Spleen (tissue), 11 donors: ENCODE results near the gene HYDIN. TPM values are rescaled to one million over a fixed set of nuclear protein-coding genes. Genes with fewer than 3 reads are reported as not detected.

Experiments used
- DNase-seq: peaks from one replicate; pipeline ENCODE4 v3.0.0-alpha.2; 2020
- H3K27ac ChIP-seq, 8 donors: fragments of 200-600 bp; sonication (generic) in 7 of 8; 1 replicate in 4 of 8; 2 replicates in 4 of 8; pipeline versions ENCODE4 v1.5.0 to v1.8.0; 2016 to 2021; ENCODE audit warnings: inconsistent platforms in 4 of 8, mild to moderate bottlenecking in 4 of 8, moderate library complexity in 1 of 8
- H3K27me3 ChIP-seq, 7 donors: fragments of 200-600 bp; sonication (generic) in 6 of 7; replicated peaks in 1 of 7; 1 replicate in 4 of 7; 2 replicates in 3 of 7; pipeline versions ENCODE4 v1.5.0 to v1.8.0; 2016 to 2021; ENCODE audit warnings: inconsistent platforms in 3 of 7, mild to moderate bottlenecking in 1 of 7
- H3K36me3 ChIP-seq, 6 donors: fragments of 200-600 bp; sonication (generic) in 5 of 6; 1 replicate in 4 of 6; 2 replicates in 2 of 6; pipeline versions ENCODE4 v1.5.0 to v1.8.0; 2016 to 2021; ENCODE audit warnings: inconsistent platforms in 2 of 6
- H3K4me1 ChIP-seq, 6 donors: fragments of 200-600 bp; sonication (generic) in 5 of 6; 1 replicate in 3 of 6; 2 replicates in 3 of 6; pipeline versions ENCODE4 v1.5.0 to v1.8.0; 2016 to 2021; ENCODE audit warnings: inconsistent platforms in 3 of 6
- H3K4me3 ChIP-seq, 8 donors: fragments of 200-600 bp; sonication (generic) in 7 of 8; 1 replicate in 4 of 8; 2 replicates in 4 of 8; pipeline versions ENCODE4 v1.5.0 to v1.8.0; 2016 to 2021; ENCODE audit warnings: inconsistent platforms in 4 of 8, mild to moderate bottlenecking in 4 of 8, moderate library complexity in 2 of 8
- H3K9me3 ChIP-seq, 8 donors: fragments of 200-600 bp; sonication (generic) in 7 of 8; 1 replicate in 4 of 8; 2 replicates in 4 of 8; pipeline versions ENCODE4 v1.5.0 to v1.8.0; 2016 to 2021; ENCODE audit warnings: inconsistent platforms in 4 of 8
- POLR2A ChIP-seq, 3 donors: fragments of 450-650 bp; IDR thresholded peaks; one replicate each; pipeline ENCODE4 v1.5.1; 2017; ENCODE audit warnings: antibody characterized with exemption in 3 of 3, mild to moderate bottlenecking in 1 of 3
- POLR2AphosphoS5 ChIP-seq, 3 donors: sonication (generic); formaldehyde crosslinking; IDR thresholded peaks; one replicate each; pipeline ENCODE4 v1.5.1; 2017; ENCODE audit warnings: antibody characterized with exemption in 3 of 3
- WGBS, 5 donors: extraction: QIAGEN DNeasy Blood & Tissue Kit in 3 of 5; methylation state at CpG; one replicate each; pipeline versions ENCODE4 v1.1.5 to v1.1.7; 2013 to 2018; 5-methylcytosine and 5-hydroxymethylcytosine counted together
- intact Hi-C: fragments of 100-400 bp; cut with DNase I; formaldehyde crosslinking; loops from one replicate; pipeline ENCODE4 v1.15.0; 2023; ENCODE audit warnings: low total_unique reads
- polyA plus RNA-seq, 3 donors: library from polyadenylated mRNA; stranded (reverse); fragments of 200-250 nt; gene quantifications; one replicate each; pipeline ENCODE4 v1.2.1, GENCODE V29; 2013
- total RNA-seq, 7 donors: library from RNA; depleted of rRNA in 3 of 7; stranded (reverse); fragments of >200 nt in 3 of 7; fragmentation: NEBNext Ultra II Directional in 4 of 7; extraction: Animal tissue kit (Norgen Biotek cat#: 25700) in 4 of 7; gene quantifications; one replicate each; pipeline versions ENCODE4 v1.1.0 to v1.2.1, GENCODE V29; 2016 to 2021
- TF ChIP-seq, protein P1 (sequence below), 11 experiments: fragments of 200-600 bp in 7 of 11; fragments of 450-650 bp in 4 of 11; sonication (generic) in 4 of 11; IDR thresholded peaks in 8 of 11; conservative IDR thresholded peaks in 3 of 11; 1 replicate in 7 of 11; 2 replicates in 4 of 11; pipeline versions ENCODE4 v1.4.0 to v1.8.0; 2016 to 2021; ENCODE audit warnings: antibody characterized with exemption in 11 of 11, inconsistent platforms in 4 of 11, mild to moderate bottlenecking in 1 of 11
- donor health status: healthy with polysubstance abuse.
- donor health status: DM: no; HTN: no; CAD: no; lungs with moderate emphysema.
- donor health status: DM: no; HTN: no; CAD: no.
- donor health status: Bipolar disorder and iron deficiency.
- donor health status: healthy.
- donor health status: DM: no; HTN: no; CAD: no.
- donor health status: DM: yes; HTN: yes; CAD: no.

The HYDIN gene
- total and polyA plus RNA-seq, 10 donors, result 0.05 to 2.2 (median 0.42) TPM

DNA sequence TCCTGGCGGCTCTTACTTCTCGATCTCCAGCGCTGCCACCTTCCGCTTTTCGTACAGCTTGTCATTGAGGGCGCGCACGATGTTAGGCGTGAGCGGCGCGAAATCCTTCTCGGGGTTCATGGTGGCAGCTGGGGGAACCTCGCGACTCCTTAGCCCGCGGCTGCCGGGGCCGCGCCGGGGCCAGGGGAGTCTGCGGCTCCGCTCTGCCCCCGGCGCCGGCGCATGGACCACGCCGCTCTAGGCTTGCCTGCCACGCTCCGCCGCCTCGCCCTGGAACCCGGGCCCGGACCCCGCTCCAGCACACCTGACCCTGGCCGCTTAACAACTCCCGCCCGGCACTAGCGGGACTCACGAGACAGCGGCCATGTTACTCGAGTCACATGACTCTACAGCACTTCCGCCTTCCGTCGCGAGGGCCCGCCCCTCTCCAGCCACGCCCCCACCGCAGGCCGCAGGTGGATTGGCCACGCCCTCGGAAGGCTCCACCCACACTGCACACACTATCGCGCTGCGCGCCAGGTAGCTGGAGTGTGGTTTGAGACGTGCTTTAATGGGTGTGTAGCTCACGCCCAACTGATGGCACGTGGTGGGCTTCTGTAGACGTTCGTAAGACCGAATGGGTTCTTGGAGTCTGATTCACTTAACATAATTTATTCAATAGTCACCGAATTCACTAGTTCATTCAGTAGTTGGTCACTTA is 429.6 kb downstream of the HYDIN start, which contains the start of gene VAC14:
Gene VAC14 (minus strand): TSS at position 378 of the 700 bp plus-strand sequence. CDS start 258 bp downstream, at position 120.
- Histone ChIP-seq H3K4me1 (peaks cover 7 to 52% (median 33%) of the 10 kb centered on the region in 6 donors), H3K27ac (peak within 1 kb of the TSS; percentile 28 to 88 (median 75)), H3K36me3 (peaks cover 0 to 26% (median 6%) of the 10 kb centered on the region in 6 donors), H3K4me3 (peak within 1 kb of the TSS; percentile 77 to 92 (median 88)), H3K27me3 (no peaks in the 10 kb centered on the region), H3K9me3 (peaks cover 0 to 10% (median 7%) of the 10 kb centered on the region in 8 donors)
- intact Hi-C loops, result no loop called here
- WGBS, 5 donors, result 0 to 2% (median 1%) methylated on average over 12 to 64 of the region's 64 CpGs
- TF ChIP-seq, protein P1, sequence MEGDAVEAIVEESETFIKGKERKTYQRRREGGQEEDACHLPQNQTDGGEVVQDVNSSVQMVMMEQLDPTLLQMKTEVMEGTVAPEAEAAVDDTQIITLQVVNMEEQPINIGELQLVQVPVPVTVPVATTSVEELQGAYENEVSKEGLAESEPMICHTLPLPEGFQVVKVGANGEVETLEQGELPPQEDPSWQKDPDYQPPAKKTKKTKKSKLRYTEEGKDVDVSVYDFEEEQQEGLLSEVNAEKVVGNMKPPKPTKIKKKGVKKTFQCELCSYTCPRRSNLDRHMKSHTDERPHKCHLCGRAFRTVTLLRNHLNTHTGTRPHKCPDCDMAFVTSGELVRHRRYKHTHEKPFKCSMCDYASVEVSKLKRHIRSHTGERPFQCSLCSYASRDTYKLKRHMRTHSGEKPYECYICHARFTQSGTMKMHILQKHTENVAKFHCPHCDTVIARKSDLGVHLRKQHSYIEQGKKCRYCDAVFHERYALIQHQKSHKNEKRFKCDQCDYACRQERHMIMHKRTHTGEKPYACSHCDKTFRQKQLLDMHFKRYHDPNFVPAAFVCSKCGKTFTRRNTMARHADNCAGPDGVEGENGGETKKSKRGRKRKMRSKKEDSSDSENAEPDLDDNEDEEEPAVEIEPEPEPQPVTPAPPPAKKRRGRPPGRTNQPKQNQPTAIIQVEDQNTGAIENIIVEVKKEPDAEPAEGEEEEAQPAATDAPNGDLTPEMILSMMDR (IDR thresholded peaks at IDR 0.05 in 8 of 11, conservative IDR thresholded peaks at IDR 0.05 in 3 of 11), result no peak
- peak; percentile 90 to 93 (median 93) for TF ChIP-seq POLR2AphosphoS5 (IDR thresholded peaks at IDR 0.05)
- no peak for TF ChIP-seq POLR2A (IDR thresholded peaks at IDR 0.05)
- DNase-seq, result peak; percentile 97

DNA sequence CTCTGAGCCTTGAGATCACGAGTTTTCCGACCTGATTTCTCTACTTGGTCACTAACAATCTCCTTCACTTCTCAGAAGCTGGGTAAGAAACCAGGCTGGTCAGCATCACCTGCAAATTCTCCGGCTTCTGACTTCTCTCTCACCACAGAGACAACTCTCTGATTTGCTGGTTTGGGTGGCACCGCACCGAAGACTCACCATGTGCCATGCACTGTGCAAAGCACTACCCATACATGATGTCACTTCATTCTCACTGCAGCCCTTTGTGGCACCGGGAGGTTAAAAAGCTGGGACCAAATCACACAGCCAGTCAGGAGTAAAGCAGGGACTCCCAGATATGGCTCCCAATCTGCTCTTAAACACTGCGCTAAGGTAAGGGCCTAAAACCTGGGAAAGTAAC is 430.2 kb downstream of the HYDIN start:
- peaks cover 7 to 58% (median 33%) of the 10 kb centered on the region in 6 donors for H3K4me1 ChIP-seq
- no peak for DNase-seq
- TF ChIP-seq POLR2A (IDR thresholded peaks at IDR 0.05) (no peak), POLR2AphosphoS5 (IDR thresholded peaks at IDR 0.05) (no peak)
- TF ChIP-seq, protein P1 (IDR thresholded peaks at IDR 0.05 in 8 of 11, conservative IDR thresholded peaks at IDR 0.05 in 3 of 11), result no peak
- 14 to 16% (median 16%) methylated on average over 7 of the region's 7 CpGs for WGBS, 5 donors
- peaks cover 0 to 10% (median 7%) of the 10 kb centered on the region in 8 donors for H3K9me3 ChIP-seq
- H3K27me3 ChIP-seq, result no peaks in the 10 kb centered on the region
- intact Hi-C loops, result no loop called here
- H3K36me3 ChIP-seq, result peaks cover 0 to 26% (median 6%) of the 10 kb centered on the region in 6 donors
- H3K27ac ChIP-seq, result peak overlapping the region in 7 of 8 donors; percentile 61 to 88 (median 79)
- H3K4me3 ChIP-seq, result peak overlapping the region; percentile 77 to 92 (median 88)

DNA sequence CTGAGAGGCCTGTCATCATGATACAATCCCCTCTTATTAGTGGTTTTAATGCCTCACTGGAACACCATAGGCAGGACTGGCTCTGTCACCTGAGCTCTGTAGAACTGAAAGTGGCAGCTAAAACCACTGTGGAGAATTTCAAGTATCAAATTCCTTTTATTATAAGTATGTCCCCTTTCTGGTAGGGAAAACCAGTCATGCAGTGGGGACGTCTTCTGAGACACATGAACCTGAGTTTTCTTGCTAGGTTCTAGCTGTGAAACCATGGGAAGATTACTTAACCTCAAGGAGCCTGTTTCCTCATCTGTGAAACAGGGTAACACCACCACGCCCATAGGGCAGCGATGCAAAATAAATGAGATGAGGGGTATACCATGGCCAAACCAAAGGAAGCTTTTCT is 434.2 kb downstream of the HYDIN start:
- H3K4me1 ChIP-seq, result peaks cover 7 to 85% (median 45%) of the 10 kb centered on the region in 6 donors
- no peak for DNase-seq
- no peak overlapping the region for H3K27ac ChIP-seq
- WGBS, 5 donors, result 49 to 95% (median 64%) methylated on average over 2 to 3 of the region's 3 CpGs
- no peak for TF ChIP-seq POLR2A (IDR thresholded peaks at IDR 0.05)
- TF ChIP-seq, protein P1 (IDR thresholded peaks at IDR 0.05 in 8 of 11, conservative IDR thresholded peaks at IDR 0.05 in 3 of 11), result no peak
- TF ChIP-seq POLR2AphosphoS5 (IDR thresholded peaks at IDR 0.05), result no peak
- intact Hi-C loops, result no loop called here
- H3K27me3 ChIP-seq, result no peaks in the 10 kb centered on the region
- H3K9me3 ChIP-seq, result no peaks in the 10 kb centered on the region
- H3K36me3 ChIP-seq, result peaks cover 0 to 30% (median 6%) of the 10 kb centered on the region in 6 donors
- no peak overlapping the region for H3K4me3 ChIP-seq

DNA sequence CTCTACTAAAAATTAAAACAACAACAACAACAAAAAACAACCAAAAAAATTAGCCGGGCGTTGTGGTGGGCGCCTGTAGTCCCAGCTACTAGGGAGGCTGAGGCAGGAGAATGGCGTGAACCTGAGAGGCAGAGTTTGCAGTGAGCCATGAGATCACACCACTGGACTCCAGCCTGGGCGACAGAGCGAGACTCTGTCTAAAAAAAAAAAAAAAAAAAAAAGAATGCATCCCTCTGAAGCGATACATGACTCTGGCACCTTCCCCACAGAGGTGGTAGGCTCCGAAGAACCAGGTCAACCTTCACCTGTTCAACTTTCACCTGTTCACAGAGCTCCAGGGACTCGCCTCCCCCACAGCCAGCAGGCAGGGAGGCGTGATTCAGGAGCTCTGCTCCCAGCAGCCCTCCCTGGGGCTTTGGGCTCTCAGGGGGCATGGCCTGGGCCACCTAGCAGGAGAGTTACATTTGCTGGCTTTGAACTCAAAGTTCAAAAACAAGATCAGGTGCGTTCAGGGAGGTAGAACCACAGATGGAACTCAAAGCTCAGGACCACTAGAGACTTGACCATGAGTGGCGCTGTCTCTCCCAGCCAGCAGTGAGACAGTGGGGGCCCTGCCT is 435.1 kb downstream of the HYDIN start:
- H3K27me3 ChIP-seq, result no peaks in the 10 kb centered on the region
- H3K9me3 ChIP-seq, result no peaks in the 10 kb centered on the region
- DNase-seq, result no peak
- H3K36me3 ChIP-seq, result peaks cover 0 to 32% (median 6%) of the 10 kb centered on the region in 6 donors
- no peak overlapping the region for H3K4me3 ChIP-seq
- TF ChIP-seq POLR2A (IDR thresholded peaks at IDR 0.05) (no peak), POLR2AphosphoS5 (IDR thresholded peaks at IDR 0.05) (no peak)
- TF ChIP-seq, protein P1 (IDR thresholded peaks at IDR 0.05 in 8 of 11, conservative IDR thresholded peaks at IDR 0.05 in 3 of 11), result no peak
- peaks cover 6 to 87% (median 46%) of the 10 kb centered on the region in 6 donors for H3K4me1 ChIP-seq
- 84 to 93% (median 92%) methylated on average over 11 to 12 of the region's 12 CpGs for WGBS, 5 donors
- no peak overlapping the region for H3K27ac ChIP-seq
- intact Hi-C loops, result no loop called here
